H9 (cell line): ENCODE data around the gene NAV1. TPM values are rescaled to one million over a fixed set of nuclear protein-coding genes. Genes with fewer than 3 reads are reported as not detected.

Experiments used
- DNase-seq: peaks from one replicate; pipeline ENCODE4 v3.0.0-alpha.2; 2017
- H2AFZ ChIP-seq: one replicate; pipeline ENCODE4 v1.6.1; 2013; ENCODE audit warnings: mild to moderate bottlenecking, low read length, control low read depth, moderate library complexity
- H2AK5ac ChIP-seq: 2 replicates; pipeline ENCODE4 v1.6.1; 2013; ENCODE audit warnings: low read length, control low read depth, mixed read lengths; ENCODE audit not compliant: insufficient read length
- H2BK120ac ChIP-seq: one replicate; pipeline ENCODE4 v1.6.1; 2013; ENCODE audit warnings: low read depth, mild to moderate bottlenecking, low read length, control low read depth, inconsistent platforms; ENCODE audit not compliant: poor library complexity, severe bottlenecking
- H2BK12ac ChIP-seq: 2 replicates; pipeline ENCODE4 v1.6.1; 2013; ENCODE audit warnings: low read length, control low read depth, mixed read lengths, low read depth; ENCODE audit not compliant: insufficient read length
- H2BK15ac ChIP-seq: 2 replicates; pipeline ENCODE4 v1.6.1; 2013; ENCODE audit warnings: low read depth, low read length, control low read depth
- H2BK20ac ChIP-seq: one replicate; pipeline ENCODE4 v1.6.1; 2013; ENCODE audit warnings: low read depth, mild to moderate bottlenecking, low read length, control low read depth, inconsistent platforms; ENCODE audit not compliant: poor library complexity, severe bottlenecking
- H2BK5ac ChIP-seq: 2 replicates; pipeline ENCODE4 v1.6.1; 2013; ENCODE audit warnings: low read length, control low read depth, mixed read lengths; ENCODE audit not compliant: insufficient read length
- H3K14ac ChIP-seq: 2 replicates; pipeline ENCODE4 v1.6.1; 2013; ENCODE audit warnings: low read length, control low read depth; ENCODE audit not compliant: insufficient read depth
- H3K18ac ChIP-seq: 2 replicates; pipeline ENCODE4 v1.6.1; 2013; ENCODE audit warnings: low read depth, mild to moderate bottlenecking, mixed read lengths, low read length, control low read depth; ENCODE audit not compliant: insufficient read length
- H3K23ac ChIP-seq: 2 replicates; pipeline ENCODE4 v1.6.1; 2013; ENCODE audit warnings: low read length, control low read depth, mixed read lengths, low read depth; ENCODE audit not compliant: insufficient read length
- H3K23me2 ChIP-seq: 2 replicates; pipeline ENCODE4 v1.6.1; 2013; ENCODE audit warnings: low read depth, mild to moderate bottlenecking, mixed read lengths, low read length, control low read depth; ENCODE audit not compliant: insufficient read length, poor library complexity, severe bottlenecking
- H3K27ac ChIP-seq: 2 replicates; pipeline ENCODE4 v1.5.1; 2013; ENCODE audit warnings: low read length, control low read depth, mixed read lengths, low read depth; ENCODE audit not compliant: insufficient read length
- H3K27me3 ChIP-seq: 2 replicates; pipeline ENCODE4 v1.6.1; 2013; ENCODE audit warnings: low read length, control low read depth, inconsistent platforms; ENCODE audit not compliant: insufficient read depth
- H3K4ac ChIP-seq: 2 replicates; pipeline ENCODE4 v1.6.1; 2013; ENCODE audit warnings: low read depth, mild to moderate bottlenecking, control low read depth, inconsistent platforms, low read length, moderate library complexity
- H3K4me1 ChIP-seq: 2 replicates; pipeline ENCODE4 v1.6.1; 2013; ENCODE audit warnings: low read length, control low read depth, inconsistent platforms; ENCODE audit not compliant: insufficient read depth
- H3K4me2 ChIP-seq: 2 replicates; pipeline ENCODE4 v1.6.1; 2013; ENCODE audit warnings: low read length, control low read depth, mixed read lengths; ENCODE audit not compliant: insufficient read length, insufficient read depth
- H3K56ac ChIP-seq: 2 replicates; pipeline ENCODE4 v1.6.1; 2013; ENCODE audit warnings: low read depth, mild to moderate bottlenecking, mixed read lengths, low read length, control low read depth; ENCODE audit not compliant: insufficient read length
- H3K79me1 ChIP-seq: 2 replicates; pipeline ENCODE4 v1.6.1; 2013; ENCODE audit warnings: low read depth, mild to moderate bottlenecking, moderate library complexity, low read length, control low read depth, inconsistent platforms; ENCODE audit not compliant: insufficient read depth, poor library complexity, severe bottlenecking
- H3K79me2 ChIP-seq: 2 replicates; pipeline ENCODE4 v1.6.1; 2013; ENCODE audit warnings: low read length, control low read depth, inconsistent platforms; ENCODE audit not compliant: insufficient read depth
- H3K9ac ChIP-seq: 2 replicates; pipeline ENCODE4 v1.6.1; 2013; ENCODE audit warnings: low read length, control low read depth, mixed read lengths; ENCODE audit not compliant: insufficient read length; ENCODE audit errors: extremely low read depth
- H3K9me3 ChIP-seq: one replicate; pipeline ENCODE4 v1.6.1; 2013; ENCODE audit warnings: low read depth, low read length, inconsistent platforms; ENCODE audit not compliant: control insufficient read depth
- H3T11ph ChIP-seq: one replicate; pipeline ENCODE4 v1.6.1; 2013; ENCODE audit warnings: mild to moderate bottlenecking, low read length, control low read depth, inconsistent platforms
- H4K20me1 ChIP-seq: one replicate; pipeline ENCODE4 v1.6.1; 2013; ENCODE audit not compliant: control insufficient read depth, insufficient read length, insufficient read depth
- H4K5ac ChIP-seq: 2 replicates; pipeline ENCODE4 v1.6.1; 2013; ENCODE audit warnings: low read depth, mild to moderate bottlenecking, mixed read lengths, low read length, control low read depth; ENCODE audit not compliant: insufficient read length
- H4K8ac ChIP-seq: replicated peaks from 2 replicates; pipeline ENCODE4 v1.6.1; 2013; ENCODE audit warnings: low read length, control low read depth, mixed read lengths, low read depth; ENCODE audit not compliant: insufficient read length
- H4K91ac ChIP-seq: 2 replicates; pipeline ENCODE4 v1.6.1; 2013; ENCODE audit warnings: low read depth, mild to moderate bottlenecking, moderate library complexity, mixed read lengths, low read length, control low read depth; ENCODE audit not compliant: insufficient read length
- H3K27ac Mint-ChIP-seq, 3 experiments: 2 replicates in 2 of 3; 3 replicates in 1 of 3; pipeline ENCODE4 v1.8.0; 2020 to 2021; ENCODE audit warnings: mixed read lengths in 3 of 3, mild to moderate bottlenecking in 1 of 3, moderate library complexity in 1 of 3
- H3K27me3 Mint-ChIP-seq: 2 replicates; pipeline ENCODE4 v1.8.0; 2021; ENCODE audit warnings: low read depth, mild to moderate bottlenecking, moderate library complexity, mixed read lengths
- H3K36me3 Mint-ChIP-seq, 3 experiments: 2 replicates in 2 of 3; 3 replicates in 1 of 3; pipeline ENCODE4 v1.8.0; 2020 to 2021; ENCODE audit warnings: low read depth in 3 of 3, mixed read lengths in 3 of 3; ENCODE audit not compliant: insufficient read depth in 1 of 3
- H3K4me1 Mint-ChIP-seq, 2 experiments: 2 replicates each; pipeline ENCODE4 v1.8.0; 2020; ENCODE audit warnings: mixed read lengths in 2 of 2
- H3K4me3 Mint-ChIP-seq, 2 experiments: 2 replicates in 1 of 2; 3 replicates in 1 of 2; pipeline ENCODE4 v1.8.0; 2020 to 2021; ENCODE audit warnings: mild to moderate bottlenecking in 2 of 2, mixed read lengths in 2 of 2, moderate library complexity in 1 of 2
- H3K9me3 Mint-ChIP-seq, 2 experiments: 2 replicates in 1 of 2; 3 replicates in 1 of 2; pipeline ENCODE4 v1.8.0; 2020; ENCODE audit warnings: mild to moderate bottlenecking in 2 of 2, mixed read lengths in 2 of 2, moderate library complexity in 1 of 2
- WGBS: extraction: QIAGEN DNeasy Blood & Tissue Kit; methylation state at CpG from one replicate; pipeline ENCODE4 v1.1.7; 2013; ENCODE audit warnings: missing lambda C conversion rate, low lambda C conversion rate, mixed read lengths; ENCODE audit not compliant: insufficient read length; ENCODE audit errors: extremely low coverage; 5-methylcytosine and 5-hydroxymethylcytosine counted together
- total RNA-seq: library from RNA; stranded (reverse); gene quantifications from 2 replicates; pipeline ENCODE4 v1.2.1, GENCODE V29; 2021
- TF ChIP-seq, protein P1 (sequence below): fragments of 200-600 bp; sonication (generic); conservative IDR thresholded peaks from 3 replicates; pipeline ENCODE4 v1.8.0; 2021; ENCODE audit warnings: antibody characterized with exemption, mild to moderate bottlenecking

Gene NAV1
- total RNA-seq, 1 experiment from 2014 or later: 20.5 TPM

DNA sequence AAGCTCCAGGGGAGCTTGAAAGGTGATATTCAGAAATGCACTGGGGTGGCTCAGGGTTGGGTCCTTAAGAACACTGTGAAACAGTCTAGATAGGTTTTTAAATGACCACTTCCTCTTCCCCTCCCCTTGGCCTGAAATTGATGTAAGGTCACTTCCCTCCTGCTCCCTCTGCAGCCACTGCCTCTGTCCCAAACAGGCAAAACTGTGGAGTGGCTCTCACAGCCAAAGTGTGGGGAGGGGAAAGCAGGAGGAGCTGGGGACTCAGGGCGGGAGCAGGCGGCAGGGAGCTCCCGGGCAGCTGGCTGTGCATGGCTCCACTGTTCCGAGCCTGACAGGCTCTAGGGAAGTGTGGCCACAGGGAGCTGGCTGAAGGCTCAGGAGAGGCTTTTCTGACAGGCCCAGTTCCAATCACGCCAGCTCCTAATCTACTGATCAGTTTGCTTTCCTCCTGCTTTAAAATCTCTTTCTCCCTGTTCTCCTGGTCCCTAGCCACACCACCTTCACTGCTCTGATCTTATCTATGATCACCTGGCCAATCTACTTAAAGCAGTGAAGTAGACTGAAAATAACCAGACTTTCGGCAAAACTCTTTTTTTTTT, 26.9 kb upstream of the NAV1 start:
- Mint-ChIP-seq H3K27me3 (peaks cover 3% of the 10 kb centered on the region; the same call in 1 of the 2 replicates), H3K9me3 (no peaks in the 10 kb centered on the region), H3K4me1 (peaks cover 14 to 15% of the 10 kb centered on the region in 2 experiments), H3K27ac (peak overlapping the region; percentile 4 to 62 (median 43); a peak in 3 of 7 replicates), H3K36me3 (no peaks in the 10 kb centered on the region), H3K4me3 (peak overlapping the region in 1 of 2 experiments; percentile 10; a peak in 1 of 5 replicates)
- TF ChIP-seq, protein P1, sequence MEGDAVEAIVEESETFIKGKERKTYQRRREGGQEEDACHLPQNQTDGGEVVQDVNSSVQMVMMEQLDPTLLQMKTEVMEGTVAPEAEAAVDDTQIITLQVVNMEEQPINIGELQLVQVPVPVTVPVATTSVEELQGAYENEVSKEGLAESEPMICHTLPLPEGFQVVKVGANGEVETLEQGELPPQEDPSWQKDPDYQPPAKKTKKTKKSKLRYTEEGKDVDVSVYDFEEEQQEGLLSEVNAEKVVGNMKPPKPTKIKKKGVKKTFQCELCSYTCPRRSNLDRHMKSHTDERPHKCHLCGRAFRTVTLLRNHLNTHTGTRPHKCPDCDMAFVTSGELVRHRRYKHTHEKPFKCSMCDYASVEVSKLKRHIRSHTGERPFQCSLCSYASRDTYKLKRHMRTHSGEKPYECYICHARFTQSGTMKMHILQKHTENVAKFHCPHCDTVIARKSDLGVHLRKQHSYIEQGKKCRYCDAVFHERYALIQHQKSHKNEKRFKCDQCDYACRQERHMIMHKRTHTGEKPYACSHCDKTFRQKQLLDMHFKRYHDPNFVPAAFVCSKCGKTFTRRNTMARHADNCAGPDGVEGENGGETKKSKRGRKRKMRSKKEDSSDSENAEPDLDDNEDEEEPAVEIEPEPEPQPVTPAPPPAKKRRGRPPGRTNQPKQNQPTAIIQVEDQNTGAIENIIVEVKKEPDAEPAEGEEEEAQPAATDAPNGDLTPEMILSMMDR: no peak
- Histone ChIP-seq H3K23me2 (peaks cover 1% of the 10 kb centered on the region), H3K27me3 (peaks cover 4% of the 10 kb centered on the region; the same call in 1 of the 2 replicates), H3K14ac (peak overlapping the region; percentile 90), H3K4me2 (peak overlapping the region; percentile 26), H3K23ac (no peak overlapping the region), H2BK120ac (no peak overlapping the region), H2AFZ (peak overlapping the region; percentile 40), H3K9me3 (no peaks in the 10 kb centered on the region), H4K5ac (no peak overlapping the region), H3K9ac (no peak overlapping the region), H3K79me1 (no peaks in the 10 kb centered on the region), H3K4ac (no peak overlapping the region), H2BK12ac (peak overlapping the region; percentile 64), H3T11ph (no peak overlapping the region), H3K4me1 (no peaks in the 10 kb centered on the region; the same call in 1 of the 2 replicates), H4K8ac (no peak overlapping the region), H4K91ac (no peak overlapping the region), H2BK20ac (no peak overlapping the region), H2BK15ac (no peak overlapping the region), H2AK5ac (no peak overlapping the region), H3K56ac (no peak overlapping the region), H3K18ac (no peak overlapping the region), H3K27ac (no peak overlapping the region), H4K20me1 (no peaks in the 10 kb centered on the region), H3K79me2 (no peaks in the 10 kb centered on the region), H2BK5ac (peak overlapping the region; percentile 27)
- DNase-seq: peak; percentile 76
- WGBS: no CpG with 5 or more reads among the region's 6 CpGs
